Measurements from ENCODE around the gene GPR15.

The GPR15 gene

GRCh38 chr3:98530676-98531075, 1.1 kb upstream of the GPR15 start:
- no peak for DNase-seq (ENCODE audit: low read depth)

GRCh38 chr3:98532275-98532637, 478 bp downstream of the GPR15 start:
- no peak for DNase-seq (ENCODE audit: low read depth)

- no peak for DNase-seq (ENCODE audit: low read depth)
These were observed 1.2 kb downstream of the GPR15 start for GRCh38 chr3:98532709-98533571.

GRCh38 chr3:98534168-98534567, 2.4 kb downstream of the GPR15 start:
- DNase-seq (ENCODE audit: low read depth): no peak

GRCh38 chr3:98534734-98535133, 3.0 kb downstream of the GPR15 start:
- DNase-seq (ENCODE audit: low read depth): no peak

- no peak for DNase-seq (ENCODE audit: low read depth)
These were observed 4.8 kb downstream of the GPR15 start for GRCh38 chr3:98536456-98537017.

GRCh38 chr3:98540346-98540745, 8.6 kb downstream of the GPR15 start:
- DNase-seq (ENCODE audit: low read depth): no peak

- DNase-seq (ENCODE audit: low read depth): no peak
These were observed 9.9 kb downstream of the GPR15 start for GRCh38 chr3:98541695-98542094.

- DNase-seq (ENCODE audit: low read depth): no peak
These were observed 10.8 kb downstream of the GPR15 start for GRCh38 chr3:98542623-98543022.

- DNase-seq (ENCODE audit: low read depth): no peak
These were observed 14.2 kb downstream of the GPR15 start for GRCh38 chr3:98545940-98546339.

GRCh38 chr3:98548544-98548943, 16.8 kb downstream of the GPR15 start:
- DNase-seq (ENCODE audit: low read depth): no peak

- DNase-seq (ENCODE audit: low read depth): no peak
These were observed 19.1 kb downstream of the GPR15 start for GRCh38 chr3:98550833-98551232.

- DNase-seq (ENCODE audit: low read depth): no peak
These were observed 19.5 kb downstream of the GPR15 start for GRCh38 chr3:98551236-98551635.

- DNase-seq (ENCODE audit: low read depth): no peak
These were observed 20.0 kb downstream of the GPR15 start for GRCh38 chr3:98551754-98552153.

GRCh38 chr3:98552232-98553020, 20.6 kb downstream of the GPR15 start:
- no peak for DNase-seq (ENCODE audit: low read depth)

GRCh38 chr3:98553021-98553563, 21.3 kb downstream of the GPR15 start:
- DNase-seq (ENCODE audit: low read depth): no peak

GRCh38 chr3:98553753-98554152, 22.0 kb downstream of the GPR15 start:
- no peak for DNase-seq (ENCODE audit: low read depth)

GRCh38 chr3:98554580-98554979, 22.8 kb downstream of the GPR15 start:
- DNase-seq (ENCODE audit: low read depth): no peak

- no peak for DNase-seq (ENCODE audit: low read depth)
These were observed 23.2 kb downstream of the GPR15 start for GRCh38 chr3:98555025-98555379.

- peak; percentile 67 for DNase-seq (ENCODE audit: low read depth)
These were observed 24.7 kb downstream of the GPR15 start for GRCh38 chr3:98556164-98557130.

GRCh38 chr3:98557324-98558010, 25.7 kb downstream of the GPR15 start:
- peak; percentile 37 for DNase-seq (ENCODE audit: low read depth)
